GM19035 (cell line): ENCODE measurements around the gene GPATCH11.

Experiments used
- ATAC-seq: cut with Tn5 transposase; IDR thresholded peaks from one replicate; pipeline ENCODE4 v1.9.1; 2021; ENCODE audit not compliant: unreplicated experiment

The GPATCH11 gene

DNA sequence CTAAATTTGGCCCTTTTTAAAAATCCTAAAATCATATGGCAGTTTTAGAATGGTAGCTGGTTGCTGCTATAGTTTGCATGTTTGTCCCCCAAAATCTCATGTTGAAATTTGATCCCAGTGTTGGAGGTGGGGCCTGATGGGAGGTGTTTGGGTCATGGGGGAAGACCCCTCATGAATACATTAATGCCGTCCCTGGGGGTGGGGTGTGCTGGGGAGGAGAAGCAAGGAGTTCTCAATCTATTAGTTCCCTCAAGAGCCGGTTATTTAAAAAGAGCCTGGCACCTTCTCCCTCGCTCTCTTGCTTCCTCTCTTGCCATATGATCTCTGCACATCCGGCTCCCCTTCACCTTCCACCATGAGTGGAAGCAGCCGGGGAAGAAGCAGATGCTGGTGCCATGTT is 20.8 kb downstream of the GPATCH11 start:
- no peak for ATAC-seq

DNA sequence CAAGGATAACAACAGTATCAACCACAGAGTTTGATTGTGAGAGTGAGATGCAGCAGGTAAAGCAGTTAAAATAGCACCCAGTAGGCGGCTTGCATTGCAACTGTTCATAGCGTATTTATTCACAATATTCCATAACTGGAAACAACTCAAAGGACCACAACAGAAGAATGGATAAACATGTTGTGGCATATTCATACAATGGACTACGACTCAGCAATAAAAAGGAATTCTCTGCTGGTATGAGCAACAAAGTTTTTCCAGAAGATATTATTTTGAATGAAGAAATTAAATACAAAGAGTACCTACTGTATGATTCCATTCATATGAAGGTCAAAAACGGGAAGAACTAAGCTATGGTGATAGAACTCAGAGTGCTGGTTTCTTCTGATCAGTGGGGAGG is 25.2 kb downstream of the GPATCH11 start:
- no peak for ATAC-seq

DNA sequence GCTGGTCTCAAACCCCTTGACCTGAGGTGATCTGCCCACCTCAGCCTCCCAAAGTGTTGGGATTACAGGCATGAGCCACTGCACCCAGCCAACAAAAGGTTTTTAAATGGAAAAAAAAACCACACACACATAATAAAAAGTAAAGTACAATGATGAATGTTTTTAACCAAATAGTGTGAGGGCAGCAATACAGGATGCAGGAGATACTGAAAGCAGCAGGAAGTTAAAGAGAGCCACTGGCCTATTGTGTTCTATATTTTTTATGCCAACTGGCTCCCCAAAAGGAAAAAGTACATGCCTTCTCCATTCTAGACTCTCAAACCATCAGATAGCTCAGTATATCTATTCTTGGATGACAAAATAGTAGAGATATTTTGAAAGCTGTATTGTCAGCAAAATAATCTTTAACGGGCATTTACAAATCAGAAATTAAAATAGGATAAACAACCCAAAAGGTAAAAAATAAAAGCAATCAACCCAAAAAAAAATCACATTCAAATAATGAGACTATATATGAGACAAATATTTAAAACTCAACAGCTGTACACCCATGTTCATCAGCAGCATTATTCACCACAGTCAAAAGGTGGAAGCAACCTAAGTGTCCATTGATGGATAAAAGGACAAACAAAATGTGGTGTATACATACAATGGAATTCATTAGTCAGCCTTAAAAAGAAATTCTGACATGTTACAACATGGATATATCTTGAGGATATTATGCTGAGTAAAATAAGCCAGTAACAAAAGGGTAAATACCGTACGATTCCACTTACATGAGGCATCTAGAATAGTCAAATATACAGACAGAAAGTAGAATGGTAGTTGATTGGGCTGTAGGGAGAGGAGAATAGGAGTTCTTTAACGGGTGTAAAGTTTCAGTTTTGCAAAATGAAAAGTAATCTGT is 26.2 kb downstream of the GPATCH11 start:
- no peak for ATAC-seq

DNA sequence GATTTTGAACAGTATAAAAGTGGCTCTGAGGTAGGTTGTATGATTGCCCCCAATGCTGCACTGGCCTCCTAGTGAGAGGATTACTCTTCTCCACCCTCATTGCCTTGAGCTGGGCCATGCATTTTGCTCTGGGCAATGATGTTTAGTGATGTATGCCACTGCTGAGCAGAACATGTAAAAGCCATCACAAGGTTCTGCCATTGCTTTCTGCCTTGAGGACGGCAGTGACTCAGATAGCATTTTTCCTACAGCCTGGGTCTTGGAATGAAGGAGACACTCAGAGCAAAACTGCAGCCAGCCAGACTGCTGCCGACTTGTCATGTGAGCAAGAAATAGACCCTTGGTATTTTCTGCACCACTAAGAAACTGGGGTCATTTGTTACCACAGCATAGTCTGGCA is 27.6 kb downstream of the GPATCH11 start:
- no peak for ATAC-seq

DNA sequence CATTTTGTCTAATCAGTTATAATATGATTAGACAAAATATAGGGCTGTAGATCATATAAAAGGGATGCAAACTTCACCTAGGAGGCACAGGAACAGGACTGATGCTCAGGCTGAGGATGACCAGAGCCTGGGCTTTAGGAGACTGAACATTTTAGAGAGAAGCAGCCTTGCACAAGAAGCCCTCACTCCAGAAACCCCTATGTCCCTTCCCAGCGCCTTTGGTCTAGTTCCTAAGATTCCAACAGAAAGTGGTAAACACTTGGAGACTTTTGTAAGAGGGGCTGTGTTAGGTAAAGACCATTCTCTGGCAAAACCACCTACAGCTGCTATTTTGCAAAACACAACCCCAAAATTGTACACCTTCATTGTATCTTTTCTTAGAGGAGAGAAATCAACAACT is 33.2 kb downstream of the GPATCH11 start:
- no peak for ATAC-seq

DNA sequence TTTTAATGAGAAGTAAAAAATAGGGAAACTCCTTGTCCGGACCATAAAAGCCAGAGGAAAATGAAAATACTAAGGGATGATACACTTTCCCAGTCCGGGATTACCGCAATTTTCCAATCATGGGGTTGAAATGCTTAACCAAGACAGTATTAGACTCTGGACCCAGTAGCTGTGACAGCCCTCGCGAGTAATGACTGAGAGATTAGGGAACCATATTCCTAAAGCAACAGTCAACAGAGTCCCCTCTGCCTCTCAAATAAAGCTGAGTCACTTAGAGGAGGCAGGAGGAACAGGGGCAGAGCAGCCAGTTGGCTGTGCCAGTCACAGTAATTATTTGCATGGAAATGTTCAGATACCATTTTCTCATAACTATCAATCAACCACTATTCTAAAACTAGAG is 34.8 kb downstream of the GPATCH11 start:
- no peak for ATAC-seq

DNA sequence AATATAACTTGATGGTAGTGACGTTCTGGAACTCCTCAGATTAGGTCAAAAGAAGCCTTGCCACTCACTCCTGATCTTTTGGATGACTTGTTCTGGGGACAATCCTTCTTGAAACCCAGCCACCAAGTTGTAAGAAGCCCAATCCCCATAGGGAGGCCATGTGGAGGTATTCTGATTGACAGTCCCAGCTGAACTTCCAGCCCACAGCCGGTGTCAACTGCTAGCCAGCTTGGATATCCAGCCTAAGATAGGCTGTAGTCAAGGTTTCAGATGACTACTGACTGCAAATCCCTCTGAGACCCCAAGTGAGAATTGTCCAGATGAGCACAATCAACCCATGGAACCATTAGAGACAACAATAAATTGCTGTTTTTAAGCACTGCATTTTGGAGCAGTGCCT is 41.1 kb downstream of the GPATCH11 start:
- ATAC-seq: no peak

DNA sequence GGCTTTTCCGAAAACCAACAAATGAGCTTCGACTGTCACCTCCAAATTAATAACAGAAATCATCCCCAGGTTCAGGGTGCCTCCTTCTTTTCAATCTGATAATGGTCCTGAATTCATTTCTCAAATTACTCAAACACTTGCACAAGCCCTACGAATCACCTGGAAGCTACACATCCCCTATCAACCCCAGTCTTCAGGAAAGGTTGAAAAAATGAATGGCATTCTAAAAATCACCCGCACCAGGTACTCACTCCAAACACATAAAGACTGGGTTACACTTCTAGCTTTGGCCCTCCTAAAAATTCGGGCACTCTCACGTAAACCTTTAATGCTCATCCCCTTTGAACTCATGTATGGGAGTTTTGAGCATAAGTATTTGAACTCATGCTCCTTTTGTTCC is 48.6 kb downstream of the GPATCH11 start:
- no peak for ATAC-seq

DNA sequence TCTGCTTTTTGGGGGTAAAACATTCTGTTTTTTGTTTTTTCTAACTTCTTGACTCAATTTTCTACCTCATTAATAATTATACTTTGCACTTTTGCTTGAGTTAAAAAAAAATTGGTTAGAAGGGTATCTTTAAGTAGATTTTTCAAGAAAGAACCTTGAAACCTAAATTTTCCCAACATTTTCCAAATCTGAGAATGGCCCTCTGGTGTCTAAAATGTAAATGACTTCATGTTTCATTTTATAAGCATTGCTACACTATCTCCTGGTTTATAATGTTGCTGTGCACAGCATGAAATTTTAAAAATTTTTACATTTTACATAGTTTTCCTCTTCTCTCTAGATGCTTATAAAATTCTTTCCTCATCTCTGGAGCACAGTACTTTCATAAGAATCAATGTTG is 58.2 kb downstream of the GPATCH11 start:
- no peak for ATAC-seq

DNA sequence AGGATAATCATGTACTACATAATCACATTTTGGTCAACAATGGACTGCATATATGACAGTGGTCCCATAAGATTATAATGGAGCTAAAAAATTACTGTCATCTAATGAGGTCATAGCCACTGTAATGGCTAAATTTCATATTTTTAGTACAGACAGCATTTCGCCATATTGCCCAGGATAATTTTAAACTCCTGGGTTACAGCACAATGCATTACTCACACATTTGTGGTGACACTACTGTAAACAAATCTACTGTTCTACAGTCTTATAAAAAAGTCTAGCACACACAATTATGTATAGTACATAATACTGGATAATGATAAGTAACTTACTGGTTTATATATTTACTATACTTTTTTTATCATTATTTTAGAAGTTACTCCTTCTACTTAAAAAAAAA is 59.7 kb downstream of the GPATCH11 start:
- ATAC-seq: no peak

DNA sequence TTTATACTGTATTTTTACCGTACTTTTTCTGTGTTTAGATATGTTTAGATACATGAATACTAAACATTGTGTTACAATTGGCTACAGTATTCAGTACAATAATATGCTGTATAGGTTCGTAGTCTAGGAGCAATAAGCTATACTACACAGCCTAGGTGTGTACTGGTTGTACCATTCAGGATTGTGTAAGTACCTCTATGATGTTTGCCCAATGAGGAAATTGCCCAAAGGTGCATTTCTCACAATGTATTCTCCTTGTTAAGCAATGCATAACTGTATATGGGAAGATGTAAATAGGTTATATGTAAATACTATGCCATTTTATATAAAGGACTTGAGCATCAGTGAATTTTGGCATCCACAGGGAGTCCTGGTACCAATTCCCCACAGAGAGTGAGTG is 61.7 kb downstream of the GPATCH11 start:
- ATAC-seq: no peak

DNA sequence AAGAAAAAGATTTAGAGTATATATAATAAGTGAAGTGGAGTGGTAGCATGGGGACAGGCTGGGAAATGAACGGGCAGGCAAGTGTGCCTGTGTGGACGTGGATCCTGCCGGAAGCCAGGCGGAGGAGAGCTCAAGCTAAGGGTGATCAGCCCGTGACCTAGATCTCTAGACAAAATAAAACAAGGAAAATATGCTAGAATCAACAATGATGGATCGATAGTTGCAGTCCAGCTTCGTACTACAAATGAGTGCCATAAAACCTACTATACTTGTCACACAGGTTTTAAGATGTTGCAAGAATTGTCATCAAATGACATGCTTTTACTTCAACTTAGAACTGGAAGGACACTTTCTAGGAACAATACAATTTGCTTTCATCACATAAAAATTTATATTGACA is 64.0 kb downstream of the GPATCH11 start:
- no peak for ATAC-seq
